HepG2 (cell line): Measurements from ENCODE around the gene CCT5. TPM values are rescaled to one million over a fixed set of nuclear protein-coding genes. Genes with fewer than 3 reads are reported as not detected.

Experiments used
- ATAC-seq: fragments of 200-7000 bp; cut with Tn5 transposase; 3 replicates; pipeline ENCODE4 v1.9.1; 2020; ENCODE audit warnings: mild to moderate bottlenecking, moderate library complexity
- BruUV-seq: library from RNA; stranded (reverse); fragments of 400-500 nt; replicated peaks from 2 replicates; lab custom pipeline; 2021; lab: Mats Ljungman, UMichigan
- CTCF ChIA-PET: fragments of 300-600 bp; formaldehyde crosslinking; extraction: SDS; loops from one replicate; lab custom pipeline; 2021; ENCODE audit warnings: low total read pairs, inconsistent platforms, low intra/inter-chr PET ratio; lab: Yijun Ruan, JAX
- POLR2A ChIA-PET: fragments of 350-600 bp; sonication (Branson Sonifier 250); formaldehyde crosslinking; loops from one replicate; lab custom pipeline; 2020; ENCODE audit warnings: antibody characterized with exemption, inconsistent platforms; lab: Yijun Ruan, JAX
- DNase-seq: peaks from one replicate; pipeline ENCODE4 v3.0.0-alpha.2; 2015; ENCODE audit warnings: low spot score
- FAIRE-seq: peaks from 3 replicates; lab custom pipeline; 2011; peaks lifted over from hg19 to GRCh38; lab: Jason Lieb, UNC
- H2AFZ ChIP-seq: one replicate; pipeline ENCODE4 v1.6.1; 2011; ENCODE audit warnings: low read length, inconsistent platforms
- H3K27ac ChIP-seq: fragments of 300-600 bp; 3 replicates; pipeline ENCODE4 v1.8.0; 2011; ENCODE audit warnings: mixed run types, mild to moderate bottlenecking, mixed read lengths, low read length, inconsistent platforms; ENCODE audit not compliant: insufficient read depth; ENCODE audit errors: extremely low read length
- H3K27me3 ChIP-seq, 2 experiments: fragments of 200-600 bp in 1 of 2; 2 replicates in 1 of 2; 3 replicates in 1 of 2; pipeline versions ENCODE4 v1.6.0 to v1.8.0; 2011; ENCODE audit warnings: low read length in 2 of 2, mild to moderate bottlenecking in 2 of 2, moderate library complexity in 2 of 2, inconsistent platforms in 1 of 2; ENCODE audit not compliant: insufficient read depth in 2 of 2, control insufficient read depth in 1 of 2
- H3K36me3 ChIP-seq, 2 experiments: fragments of 200-600 bp in 1 of 2; replicated peaks in 1 of 2; 2 replicates in 1 of 2; 3 replicates in 1 of 2; pipeline versions ENCODE4 v1.5.1 to v1.8.0; 2011; ENCODE audit warnings: low read length in 2 of 2, inconsistent platforms in 1 of 2; ENCODE audit not compliant: insufficient read depth in 2 of 2, control insufficient read depth in 1 of 2
- H3K4me1 ChIP-seq: 2 replicates; pipeline ENCODE4 v1.5.1; 2012; ENCODE audit warnings: low read length, inconsistent platforms; ENCODE audit not compliant: insufficient read depth
- H3K4me2 ChIP-seq: 2 replicates; pipeline ENCODE4 v1.6.0; 2011; ENCODE audit warnings: low read depth, low read length, inconsistent platforms
- H3K4me3 ChIP-seq, 3 experiments: fragments of 200-600 bp in 1 of 3; sonication (generic), shearing (Covaris generic) in 1 of 3; replicated peaks in 1 of 3; 2 replicates each; pipeline ENCODE4 v1.5.1; 2011 to 2016; ENCODE audit warnings: low read length in 3 of 3, inconsistent platforms in 2 of 3, low read depth in 2 of 3, mild to moderate bottlenecking in 2 of 3, control low read depth in 1 of 3, mixed read lengths in 1 of 3; ENCODE audit not compliant: insufficient read depth in 1 of 3
- H3K79me2 ChIP-seq: one replicate; pipeline ENCODE4 v1.6.1; 2011; ENCODE audit warnings: low read length, inconsistent platforms; ENCODE audit not compliant: insufficient read depth
- H3K9ac ChIP-seq: 2 replicates; pipeline ENCODE4 v1.6.0; 2011; ENCODE audit warnings: mild to moderate bottlenecking, low read depth, low read length, inconsistent platforms; ENCODE audit not compliant: insufficient read depth
- H3K9me3 ChIP-seq: 2 replicates; pipeline ENCODE4 v1.5.1; 2012; ENCODE audit warnings: mild to moderate bottlenecking, low read length
- H4K20me1 ChIP-seq: 2 replicates; pipeline ENCODE4 v1.6.0; 2011; ENCODE audit warnings: inconsistent platforms, mild to moderate bottlenecking, low read length, moderate library complexity; ENCODE audit not compliant: insufficient read depth
- GRHL1 ChIP-seq: sonication (generic); formaldehyde crosslinking; conservative IDR thresholded peaks from 2 replicates; pipeline ENCODE4 v1.8.0; 2022; ENCODE audit warnings: missing genetic modification reagents
- MTF2 ChIP-seq: sonication (generic); formaldehyde crosslinking; IDR thresholded peaks from 2 replicates; pipeline ENCODE4 v1.5.0; 2020; ENCODE audit warnings: missing genetic modification reagents, borderline replicate concordance
- NFIC ChIP-seq: IDR thresholded peaks from 2 replicates; pipeline ENCODE4 v1.6.1; 2012; ENCODE audit warnings: mild to moderate bottlenecking, low read length, inconsistent platforms
- TOPORS ChIP-seq: sonication (generic); formaldehyde crosslinking; IDR thresholded peaks from 2 replicates; pipeline ENCODE4 v1.8.0; 2023; ENCODE audit warnings: mild to moderate bottlenecking, missing genetic modification reagents
- WIZ ChIP-seq: sonication (generic); formaldehyde crosslinking; IDR thresholded peaks from 2 replicates; pipeline ENCODE4 v1.5.1; 2020; ENCODE audit warnings: mild to moderate bottlenecking, missing genetic modification reagents
- ZNF34 ChIP-seq: sonication (generic); formaldehyde crosslinking; IDR thresholded peaks from 2 replicates; pipeline ENCODE4 v1.4.0; 2020; ENCODE audit warnings: mild to moderate bottlenecking, missing genetic modification reagents, borderline replicate concordance
- ZNF790 ChIP-seq: sonication (generic); formaldehyde crosslinking; IDR thresholded peaks from 2 replicates; pipeline ENCODE4 v1.8.0; 2022; ENCODE audit warnings: missing genetic modification reagents, mild to moderate bottlenecking, borderline replicate concordance
- ZSCAN25 ChIP-seq: sonication (generic); formaldehyde crosslinking; IDR thresholded peaks from 2 replicates; pipeline ENCODE4 v1.8.0; 2022; ENCODE audit warnings: mild to moderate bottlenecking, missing genetic modification reagents
- WGBS: methylation state at CpG from one replicate; pipeline ENCODE4 v1.1.6; 2017; ENCODE audit warnings: low lambda C conversion rate; 5-methylcytosine and 5-hydroxymethylcytosine counted together
- in situ Hi-C: cut with HindIII; loops from 2 replicates; pipeline ENCODE4 v1.10.0; 2017; ENCODE audit warnings: low pct_unique_long_range_greater_than_20kb; ENCODE audit not compliant: extremely low pct_ligation_motif_present
- intact Hi-C: fragments of 100-400 bp; cut with micrococcal nuclease; formaldehyde crosslinking; loops from one replicate; pipeline ENCODE4 v1.10.0; 2022; ENCODE audit not compliant: unreplicated experiment
- polyA plus RNA-seq, 8 experiments: library from polyadenylated mRNA; depleted of rRNA in 3 of 8; stranded (reverse) in 7 of 8; unstranded in 1 of 8; fragments of >200 nt; fragmentation: Illumina TruSeq in 4 of 8; extraction: Trizol in 4 of 8; gene quantifications; 2 replicates each; pipeline versions ENCODE4 v1.2.1 to v1.2.3, GENCODE V29; 2011 to 2016; ENCODE audit warnings: low read depth in 4 of 8, missing spikeins in 1 of 8, mixed read lengths in 1 of 8; ENCODE audit not compliant: insufficient read depth in 1 of 8
- total RNA-seq, 5 experiments: library from RNA; depleted of rRNA; stranded (reverse); fragments of >200 nt; fragmentation: Illumina TruSeq; extraction: Trizol; gene quantifications; 2 replicates each; pipeline ENCODE4 v1.2.3, GENCODE V29; 2016; ENCODE audit warnings: low read depth in 1 of 5

The CCT5 gene
- total and polyA plus RNA-seq, 2 of the 13 experiments (the other 11 are each of a cell fraction or from before 2014, with no cell fraction given), result 319 to 708 TPM

- H3K9me3 ChIP-seq, result no peaks in the 10 kb centered on the region
- H3K4me2 ChIP-seq, result no peak overlapping the region
- ATAC-seq, result no peak
- no TSS peak for BruUV-seq
- no peaks in the 10 kb centered on the region for H3K79me2 ChIP-seq
- FAIRE-seq, result no peak
- H3K36me3 ChIP-seq, result no peaks in the 10 kb centered on the region
- H3K27me3 ChIP-seq, result no peaks in the 10 kb centered on the region
- H3K4me1 ChIP-seq, result no peaks in the 10 kb centered on the region
- no peak overlapping the region for H3K9ac ChIP-seq
- H4K20me1 ChIP-seq, result no peaks in the 10 kb centered on the region
- H3K27ac ChIP-seq, result no peak overlapping the region
- CTCF ChIA-PET, result no interaction called here
- DNase-seq, result no peak
- intact Hi-C loops, result no loop called here
- POLR2A ChIA-PET, result no interaction called here
- H3K4me3 ChIP-seq, result no peak overlapping the region
- 96% methylated on average over 1 of the region's 1 CpG for WGBS
- H2AFZ ChIP-seq, result no peak overlapping the region
- in situ Hi-C loops, result no loop called here
- no peak for TF ChIP-seq ZSCAN25 (CRISPR knock-in tag)
- TF ChIP-seq ZNF34 (CRISPR knock-in tag), result no peak
- no peak for TF ChIP-seq NFIC
Observed at GRCh38 chr5:10209004-10209403, 41.1 kb upstream of the CCT5 start.

- H3K9me3 ChIP-seq, result no peaks in the 10 kb centered on the region
- DNase-seq (no peak), FAIRE-seq (no peak), ATAC-seq (no peak)
- H3K36me3 ChIP-seq, result no peaks in the 10 kb centered on the region
- H3K79me2 ChIP-seq, result no peaks in the 10 kb centered on the region
- H3K27ac ChIP-seq, result no peak overlapping the region
- H3K27me3 ChIP-seq, result no peaks in the 10 kb centered on the region
- no peaks in the 10 kb centered on the region for H3K4me1 ChIP-seq
- no peaks in the 10 kb centered on the region for H4K20me1 ChIP-seq
- BruUV-seq, result no TSS peak
- intact Hi-C loops, result no loop called here
- no peak overlapping the region for H2AFZ ChIP-seq
- 61% methylated on average over 5 of the region's 5 CpGs for WGBS
- H3K9ac ChIP-seq, result no peak overlapping the region
- H3K4me3 ChIP-seq, result no peak overlapping the region
- TF ChIP-seq WIZ (CRISPR knock-in tag) (no peak), MTF2 (CRISPR knock-in tag) (no peak), GRHL1 (CRISPR knock-in tag) (no peak), ZNF790 (CRISPR knock-in tag) (no peak), TOPORS (no peak)
- CTCF ChIA-PET, result no interaction called here
- in situ Hi-C loops, result no loop called here
- H3K4me2 ChIP-seq, result no peak overlapping the region
- POLR2A ChIA-PET, result no interaction called here
Observed at GRCh38 chr5:10213316-10213715, 36.8 kb upstream of the CCT5 start.
